ENCODE results near the gene PRKN.

The PRKN gene

GRCh38 chr6:161745594-161746141 is 981.9 kb downstream of the PRKN start:
- no peak for DNase-seq (ENCODE audit: low read depth in 3 of 3, low spot score in 1 of 3)

DNA sequence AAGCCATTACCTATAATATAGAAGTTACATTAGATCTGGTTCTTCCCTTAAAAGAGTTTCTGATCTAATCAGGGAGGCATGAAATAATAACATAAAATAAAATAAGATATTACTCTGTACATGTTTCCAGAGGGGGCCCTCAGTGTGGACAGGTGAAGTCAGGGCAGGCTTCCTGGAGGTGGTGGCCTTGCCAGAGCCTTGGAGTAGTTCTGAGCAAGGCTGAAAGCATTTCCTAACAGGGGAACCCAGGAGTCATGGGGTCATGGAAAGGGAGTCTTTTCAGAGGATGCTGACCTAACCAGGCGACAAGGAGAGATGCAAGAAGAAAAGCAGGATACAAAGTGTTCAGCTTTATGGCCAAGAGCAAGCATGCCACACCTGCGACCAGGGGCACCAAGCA is 982.4 kb downstream of the PRKN start:
- DNase-seq (ENCODE audit: low read depth in 3 of 3, low spot score in 1 of 3), result no peak

DNA sequence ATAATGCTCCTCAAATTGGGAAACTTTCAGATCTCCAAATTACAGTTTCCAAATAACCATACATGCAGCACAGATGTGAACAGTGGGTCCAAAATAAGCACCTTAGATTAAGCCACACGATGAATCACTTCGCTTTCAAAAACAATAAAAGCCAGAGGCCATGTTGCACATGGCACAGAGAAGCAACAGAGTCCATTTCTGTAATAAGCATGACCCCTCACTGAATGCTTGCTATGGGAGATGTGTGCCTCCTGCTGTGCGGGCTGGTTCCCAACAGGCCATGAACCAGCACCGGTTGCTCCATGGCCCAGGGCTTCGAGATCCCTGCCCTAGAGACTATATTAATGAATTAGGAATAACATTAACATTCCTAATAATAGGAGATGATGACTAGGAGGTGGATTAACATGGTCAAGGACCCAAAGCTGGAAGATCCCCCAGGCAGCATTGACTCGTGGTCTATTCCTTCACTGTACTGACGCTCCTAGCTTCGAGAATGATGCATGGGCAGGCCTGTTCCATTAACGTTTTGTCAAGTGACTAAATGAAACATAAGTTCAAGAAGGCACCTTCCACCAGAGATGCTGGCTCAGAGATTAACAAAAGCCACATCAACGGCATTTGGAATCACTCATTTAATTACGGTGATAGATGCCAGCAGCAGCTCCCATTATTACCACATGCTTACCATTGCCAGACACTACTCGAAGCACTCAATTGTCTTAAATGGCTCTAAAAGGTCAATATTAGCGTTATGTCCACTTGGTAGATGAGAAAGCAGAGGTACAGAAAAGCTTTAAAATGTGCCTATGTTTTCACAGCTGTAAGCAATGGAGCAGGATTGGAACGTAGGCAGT is 983.1 kb downstream of the PRKN start:
- no peak for DNase-seq (ENCODE audit: low read depth in 3 of 3, low spot score in 1 of 3)

DNA sequence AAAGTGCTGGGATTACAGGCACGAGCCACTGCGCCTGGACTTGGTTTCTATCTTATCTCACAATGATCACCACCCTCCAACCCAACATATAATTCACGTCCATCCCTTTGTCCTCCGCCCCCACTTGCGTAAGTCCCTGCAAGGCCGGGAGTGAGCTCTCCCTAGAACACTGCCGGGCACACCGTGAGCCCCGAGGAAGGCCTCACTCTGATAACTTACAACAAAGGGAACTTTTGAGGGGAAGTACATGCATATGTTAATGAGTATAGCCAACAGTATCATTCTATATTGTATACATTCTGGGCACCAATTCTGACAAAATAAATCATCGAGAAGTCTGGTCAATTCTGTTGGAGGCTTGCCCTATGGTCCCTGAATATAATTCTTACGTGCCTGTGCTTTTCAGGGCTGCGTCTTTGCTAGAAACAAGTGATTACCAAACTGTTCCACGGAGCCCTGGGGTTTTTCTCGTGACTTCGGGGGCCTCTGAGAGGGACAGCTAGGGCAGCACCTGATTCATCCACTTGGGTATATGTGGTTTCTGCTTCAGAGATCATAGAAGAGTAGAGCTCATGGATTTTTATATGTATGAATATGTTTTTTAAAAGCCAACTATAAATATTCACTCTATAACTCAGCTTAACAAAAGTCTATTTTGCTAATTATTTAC is 983.9 kb downstream of the PRKN start:
- no peak for DNase-seq (ENCODE audit: low read depth in 3 of 3, low spot score in 1 of 3)

DNA sequence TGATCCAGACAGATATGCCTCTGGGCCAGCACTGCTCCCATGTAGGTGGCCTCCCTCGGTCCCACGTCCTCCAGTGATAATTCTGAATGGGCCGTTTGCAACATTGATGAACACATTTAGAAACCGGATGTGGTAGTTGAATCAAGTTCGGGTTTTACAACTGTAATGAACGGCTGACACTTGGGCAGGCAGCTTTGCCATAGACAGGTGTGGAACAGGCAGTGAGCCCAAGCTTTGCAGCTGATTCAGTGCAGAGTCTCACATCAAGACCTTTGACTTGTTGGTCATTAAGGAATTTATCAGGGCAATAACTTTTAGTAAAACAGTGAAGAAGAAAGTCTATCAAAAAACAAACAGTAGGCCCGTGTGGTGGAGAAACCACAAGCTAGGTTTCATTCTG is 987.1 kb downstream of the PRKN start:
- no peak for DNase-seq (ENCODE audit: low read depth in 3 of 3, low spot score in 1 of 3)

- DNase-seq (ENCODE audit: low read depth in 3 of 3, low spot score in 1 of 3), result no peak
Observed at GRCh38 chr6:161736781-161737292, 990.7 kb downstream of the PRKN start.

GRCh38 chr6:161736326-161736725 is 991.2 kb downstream of the PRKN start:
- no peak for DNase-seq (ENCODE audit: low read depth in 3 of 3, low spot score in 1 of 3)

GRCh38 chr6:161732594-161732993 is 995.0 kb downstream of the PRKN start:
- no peak for DNase-seq (ENCODE audit: low read depth in 3 of 3, low spot score in 1 of 3)

DNA sequence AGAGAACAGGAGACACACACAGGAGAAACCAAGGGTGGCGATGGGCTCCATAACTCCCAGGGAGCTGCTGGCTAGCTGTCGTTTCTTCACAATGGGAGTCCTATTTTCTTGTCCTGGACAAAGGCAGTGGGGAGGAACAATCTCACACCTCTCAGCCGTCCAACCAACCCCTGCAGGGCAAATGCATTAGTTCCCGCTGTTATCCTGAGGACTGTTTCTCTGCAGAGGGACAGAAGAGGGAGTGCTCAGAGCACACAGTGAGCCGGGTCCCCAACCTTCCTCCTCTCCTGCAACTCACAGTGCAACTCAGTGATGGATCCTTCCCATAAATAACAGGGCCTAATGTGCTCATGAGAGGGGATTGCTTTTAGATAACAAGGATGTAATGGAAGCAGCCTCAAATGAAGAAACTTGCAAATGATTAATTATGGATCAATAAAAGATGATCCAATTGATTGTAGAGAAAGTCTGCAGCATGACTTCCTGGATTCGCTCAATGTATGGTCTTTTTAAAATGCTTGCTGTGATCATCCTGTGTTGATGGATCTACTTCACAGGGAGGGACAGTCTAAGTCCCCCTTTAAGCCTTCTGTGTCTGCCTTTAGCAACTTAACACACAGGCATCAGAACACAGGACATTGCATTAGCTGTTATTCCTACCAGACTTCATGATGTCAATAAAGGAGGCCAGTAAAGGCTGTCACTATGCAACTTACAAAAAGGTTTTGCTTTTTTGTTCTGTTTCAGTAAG is 1000.3 kb downstream of the PRKN start:
- no peak for DNase-seq (ENCODE audit: low read depth in 3 of 3, low spot score in 1 of 3)

- DNase-seq (ENCODE audit: low read depth in 3 of 3, low spot score in 1 of 3), result no peak
Observed at GRCh38 chr6:161722394-161722793, 1005.2 kb downstream of the PRKN start.

DNA sequence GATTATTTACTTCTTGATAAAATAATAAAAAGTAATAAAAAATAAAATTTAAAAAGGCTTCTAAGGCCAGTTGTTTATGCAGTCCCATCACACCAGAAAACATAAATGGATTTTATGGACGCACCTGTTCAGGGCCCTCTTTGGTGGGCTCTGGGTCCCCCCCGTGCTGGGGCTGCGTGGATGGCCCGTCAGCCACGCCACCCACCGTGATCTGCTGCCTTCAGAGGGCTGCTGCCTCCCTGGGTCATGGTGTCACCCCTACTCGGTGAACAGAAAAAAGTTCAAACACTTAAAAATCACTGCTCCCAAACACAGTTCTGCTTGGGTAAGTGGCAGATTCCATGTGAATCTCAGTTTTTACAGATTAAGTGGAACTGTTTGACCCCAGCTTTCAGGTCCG is 1006.1 kb downstream of the PRKN start:
- no peak for DNase-seq (ENCODE audit: low read depth in 3 of 3, low spot score in 1 of 3)

DNA sequence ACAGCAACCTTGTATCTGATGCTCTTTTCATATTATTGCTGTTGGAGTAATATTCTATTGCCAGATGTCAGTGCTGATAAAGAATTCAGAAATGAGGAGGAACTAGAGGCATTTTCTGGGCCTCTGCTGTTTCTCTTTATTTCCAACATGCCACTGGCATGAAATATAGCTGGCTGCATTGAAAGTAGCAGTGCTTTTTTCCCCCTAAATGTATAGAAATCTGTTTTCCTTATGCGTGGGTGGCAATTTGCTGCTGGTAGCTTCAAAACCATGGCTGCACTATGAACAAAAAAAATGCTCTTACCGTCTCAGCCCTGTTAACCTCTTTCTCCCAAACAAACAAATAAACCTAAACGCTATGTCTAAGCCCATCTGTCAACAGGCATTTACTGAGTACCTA is 1011.4 kb downstream of the PRKN start:
- DNase-seq (ENCODE audit: low read depth in 3 of 3, low spot score in 1 of 3), result no peak

DNA sequence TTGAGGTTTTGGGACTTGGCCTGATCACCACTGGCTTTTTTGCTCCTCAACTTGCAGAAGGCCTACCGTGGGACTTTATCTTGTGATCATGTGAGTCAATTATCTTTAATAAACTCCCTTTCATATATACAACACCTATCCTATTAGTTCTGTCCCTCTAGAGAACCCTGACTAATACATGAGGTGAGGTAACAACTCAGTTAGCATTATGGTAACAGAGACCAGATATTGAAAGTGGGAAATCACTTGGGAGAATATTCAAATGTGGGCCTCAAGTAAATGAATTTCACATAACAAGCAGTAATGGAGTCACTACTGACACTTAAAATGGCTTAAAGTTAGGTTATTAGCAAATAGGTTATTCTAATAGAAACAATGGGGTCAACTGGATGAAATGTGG is 1015.6 kb downstream of the PRKN start:
- no peak for DNase-seq (ENCODE audit: low read depth in 3 of 3, low spot score in 1 of 3)

DNA sequence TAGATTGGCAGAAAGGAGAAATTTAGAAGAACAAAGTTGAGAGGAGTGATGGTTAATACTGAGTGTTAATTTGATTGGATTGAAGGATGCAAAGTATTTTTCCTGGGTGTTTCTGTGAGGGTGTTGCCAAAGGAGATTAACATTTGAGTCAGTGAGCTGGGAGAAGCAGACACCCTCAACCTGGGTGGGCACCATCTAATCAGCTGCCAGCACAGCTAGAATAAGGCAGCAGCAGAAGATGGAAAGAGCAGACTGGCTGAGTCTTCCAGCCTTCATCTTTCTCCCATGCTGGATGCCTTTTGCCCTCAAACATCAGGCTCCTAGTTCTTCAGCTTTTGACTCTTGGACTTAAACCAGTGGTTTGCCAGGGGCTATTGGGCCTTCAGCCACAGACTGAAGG is 1016.1 kb downstream of the PRKN start:
- DNase-seq (ENCODE audit: low read depth in 3 of 3, low spot score in 1 of 3), result no peak

GRCh38 chr6:161710698-161711097 is 1016.9 kb downstream of the PRKN start:
- DNase-seq (ENCODE audit: low read depth in 3 of 3, low spot score in 1 of 3), result no peak

- no peak for DNase-seq (ENCODE audit: low read depth in 3 of 3, low spot score in 1 of 3)
Observed at GRCh38 chr6:161701056-161701455, 1026.5 kb downstream of the PRKN start.

DNA sequence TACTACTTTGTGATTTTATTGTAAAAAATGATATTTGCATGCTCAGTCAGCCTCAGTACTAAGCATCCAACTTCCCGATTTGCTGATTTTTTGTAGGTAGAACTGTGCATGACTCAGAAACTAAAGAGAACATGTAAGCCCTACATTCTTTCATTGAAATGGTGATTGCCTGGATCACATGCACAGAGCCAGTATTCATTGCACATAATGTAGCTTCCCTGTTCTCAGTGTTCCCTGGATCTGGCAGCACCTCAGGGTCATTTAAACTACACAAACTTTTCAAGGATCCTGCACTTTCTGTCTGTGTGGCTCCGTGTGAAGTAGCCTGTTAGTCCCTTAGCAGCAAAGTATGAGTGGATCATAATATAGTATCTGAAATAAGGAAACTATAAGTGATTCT is 1030.8 kb downstream of the PRKN start:
- DNase-seq (ENCODE audit: low read depth in 3 of 3, low spot score in 1 of 3), result no peak

GRCh38 chr6:161694995-161695394 is 1032.6 kb downstream of the PRKN start:
- DNase-seq (ENCODE audit: low read depth in 3 of 3, low spot score in 1 of 3), result no peak

DNA sequence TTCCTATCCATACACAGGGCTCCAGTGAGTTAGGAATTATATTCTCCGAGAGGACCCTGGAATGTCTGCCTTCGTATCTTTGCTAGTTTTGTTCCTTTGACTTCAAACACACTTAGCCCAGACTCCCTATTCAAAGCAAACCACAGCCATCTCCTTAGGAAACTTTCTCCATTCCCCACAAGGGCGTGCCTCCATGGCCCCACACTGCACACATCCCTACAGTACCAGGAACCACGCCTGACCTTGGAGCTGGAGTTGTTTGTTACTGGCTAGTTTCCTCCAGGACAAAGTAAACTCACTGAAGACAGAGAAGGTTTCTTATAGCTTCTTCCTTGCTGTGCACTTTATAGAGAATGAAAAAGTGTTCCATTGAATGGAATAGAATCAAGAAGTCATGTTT is 1040.9 kb downstream of the PRKN start:
- no peak for DNase-seq (ENCODE audit: low read depth in 3 of 3, low spot score in 1 of 3)

DNA sequence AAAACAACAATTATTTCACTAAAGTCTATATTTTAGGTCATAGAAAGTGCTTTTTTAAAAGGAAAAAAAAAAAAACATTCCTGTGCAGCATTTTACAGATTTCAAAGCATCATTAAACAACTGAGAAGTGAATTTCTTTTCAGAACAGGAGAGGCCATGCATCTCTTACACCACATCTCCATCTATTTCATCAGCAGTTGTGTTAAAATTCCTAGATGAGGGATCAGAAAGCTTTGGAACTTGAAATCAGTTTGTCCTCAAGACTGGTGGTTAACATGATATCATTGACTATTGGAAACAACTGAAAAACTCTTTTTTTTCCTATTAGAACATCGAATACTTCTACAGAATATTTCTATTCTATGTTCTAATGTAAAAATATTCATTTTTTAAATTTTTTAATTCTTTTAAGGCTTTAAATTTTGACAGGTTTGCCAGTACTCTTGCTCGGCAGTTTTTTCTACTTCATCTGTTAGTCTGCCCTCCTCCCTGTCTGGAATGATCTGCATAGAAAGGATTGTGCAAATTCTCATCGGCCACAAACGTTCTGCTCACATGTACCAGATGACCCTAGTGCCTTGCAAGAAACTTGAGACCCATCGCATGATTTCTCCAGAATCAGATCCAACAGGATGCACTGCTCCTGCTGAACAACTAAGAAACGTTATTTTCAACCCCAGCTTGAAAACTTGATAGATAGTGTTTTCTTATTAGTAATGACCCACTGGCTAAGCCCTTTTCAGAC is 1042.7 kb downstream of the PRKN start:
- DNase-seq (ENCODE audit: low read depth in 3 of 3, low spot score in 1 of 3), result no peak

DNA sequence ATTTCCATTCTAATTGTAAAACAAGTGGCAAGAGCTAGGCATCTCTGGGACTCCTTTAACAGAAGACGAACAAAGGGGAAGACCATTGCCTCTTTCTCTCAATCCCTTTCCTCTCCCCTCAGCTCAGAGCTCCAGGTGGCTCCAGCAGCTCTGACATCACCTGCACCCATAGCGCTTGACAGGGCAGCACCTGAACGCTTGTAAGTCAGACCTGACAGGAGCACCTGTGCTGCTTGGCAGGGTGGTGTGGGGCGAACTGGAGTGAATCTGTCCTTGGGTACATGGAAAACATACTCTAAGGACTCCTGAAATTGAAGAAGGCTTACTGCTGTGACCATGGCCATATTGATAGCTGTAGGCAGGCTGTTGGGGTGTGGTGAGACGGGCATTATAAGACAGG is 1044.2 kb downstream of the PRKN start:
- DNase-seq (ENCODE audit: low read depth in 3 of 3, low spot score in 1 of 3), result no peak

Measured in stimulated activated CD4-positive, alpha-beta T cell treated with anti-CD3 and anti-CD28 coated beads, TNF-alpha, amount 100 ng/mL, for 1 hour (primary cell).